Fibroblast of gingiva (primary cell): ENCODE results near the gene CRYGN.

Source experiments
- DNase-seq: peaks from one replicate; pipeline ENCODE4 v3.0.0-alpha.2; 2011; ENCODE audit warnings: low read depth

CRYGN gene

GRCh38 chr7:151391358-151391730, 48.6 kb downstream of the CRYGN start:
- no peak for DNase-seq

- DNase-seq = no peak
Observed at GRCh38 chr7:151390598-151391357, 49.2 kb downstream of the CRYGN start.

- DNase-seq = no peak
Observed at GRCh38 chr7:151389768-151390597, 50.0 kb downstream of the CRYGN start.

- DNase-seq = no peak
Observed at GRCh38 chr7:151389096-151389767, 50.7 kb downstream of the CRYGN start.

GRCh38 chr7:151388430-151388829, 51.5 kb downstream of the CRYGN start:
- no peak for DNase-seq

- no peak for DNase-seq
Observed at GRCh38 chr7:151388007-151388297, 52.0 kb downstream of the CRYGN start.

- no peak for DNase-seq
Observed at GRCh38 chr7:151387161-151388006, 52.6 kb downstream of the CRYGN start.

- DNase-seq = no peak
Observed at GRCh38 chr7:151386301-151387160, 53.4 kb downstream of the CRYGN start.

GRCh38 chr7:151385626-151386300, 54.2 kb downstream of the CRYGN start:
- no peak for DNase-seq

GRCh38 chr7:151384776-151385625, 54.9 kb downstream of the CRYGN start:
- DNase-seq = no peak

GRCh38 chr7:151384352-151384697, 55.6 kb downstream of the CRYGN start:
- DNase-seq = no peak

- no peak for DNase-seq
Observed at GRCh38 chr7:151383638-151384351, 56.1 kb downstream of the CRYGN start.

- no peak for DNase-seq
Observed at GRCh38 chr7:151382079-151382885, 57.7 kb downstream of the CRYGN start.

GRCh38 chr7:151381348-151382078, 58.4 kb downstream of the CRYGN start:
- DNase-seq = no peak

- DNase-seq = no peak
Observed at GRCh38 chr7:151381098-151381347, 58.9 kb downstream of the CRYGN start.

GRCh38 chr7:151380199-151381097, 59.5 kb downstream of the CRYGN start:
- no peak for DNase-seq
